ENCODE results near the gene TMEM217.

GRCh38 chr6:37244430-37245310 is 13.3 kb downstream of the TMEM217 start:
- TF ChIP-seq CTCF (IDR thresholded peaks at IDR 0.05; ENCODE audit: low read length) (no peak), EZH2 (optimal IDR thresholded peaks at IDR 0.05; ENCODE audit: low read depth, low read length) (no peak)

All from MM.1S (cell line).